ENCODE measurements around the gene ADGB. TPM values are rescaled to one million over a fixed set of nuclear protein-coding genes. Genes with fewer than 3 reads are reported as not detected.
A peak's percentile ranks its signal among the peaks of the same experiment; 100 is the strongest.

The ADGB gene
- total and polyA plus RNA-seq, 4 experiments from 2014 or later = not detected

GRCh38 chr6:146861716-146862115, 262.9 kb downstream of the ADGB start:
- Mint-ChIP-seq H3K27ac (no peak overlapping the region), H3K9me3 (peaks cover 0 to 2% (median 0%) of the 10 kb centered on the region in 8 donors), H3K36me3 (no peaks in the 10 kb centered on the region), H3K27me3 (peaks cover 0 to 2% of the 10 kb centered on the region in 2 donors), H3K4me1 (peaks cover 0 to 3% (median under 1%) of the 10 kb centered on the region in 4 donors), H3K4me3 (no peak overlapping the region)
- peaks cover 5% of the 10 kb centered on the region for H3K4me1 ChIP-seq (ENCODE audit: insufficient read depth, low read length)
- CTCF ChIA-PET (ENCODE audit: partially characterized antibody) = interaction anchor here (1.0 kb wide), 1 partner anchor 423 kb away, joined by 4 read pairs; no protein-coding TSS in a partner anchor
- no peak for DNase-seq
- no peak overlapping the region for H3K4me3 ChIP-seq (ENCODE audit: low read length in 2 of 2)
- H3K36me3 ChIP-seq (ENCODE audit: insufficient read depth, low read length) = no peaks in the 10 kb centered on the region
- no peaks in the 10 kb centered on the region for H3K9me3 ChIP-seq (ENCODE audit: control insufficient read depth in 1 of 2, low read length in 2 of 2)
- intact Hi-C loops (cut with micrococcal nuclease) = no loop called here
- POLR2A ChIA-PET (ENCODE audit: partially characterized antibody) = no interaction called here
- no peaks in the 10 kb centered on the region for H3K27me3 ChIP-seq (ENCODE audit: insufficient read depth, low read length)
- no peak overlapping the region for H3K27ac ChIP-seq (ENCODE audit: low read depth, low read length)

- Mint-ChIP-seq H3K27ac (no peak overlapping the region), H3K27me3 (no peaks in the 10 kb centered on the region), H3K36me3 (no peaks in the 10 kb centered on the region), H3K4me1 (peaks cover 0 to 3% (median under 1%) of the 10 kb centered on the region in 4 donors), H3K9me3 (peaks cover 0 to 2% (median 0%) of the 10 kb centered on the region in 8 donors), H3K4me3 (no peak overlapping the region)
- Histone ChIP-seq H3K4me3 (ENCODE audit: low read length in 2 of 2) (no peak overlapping the region), H3K27ac (ENCODE audit: low read depth, low read length) (no peak overlapping the region), H3K27me3 (ENCODE audit: insufficient read depth, low read length) (no peaks in the 10 kb centered on the region), H3K4me1 (ENCODE audit: insufficient read depth, low read length) (peaks cover 5% of the 10 kb centered on the region), H3K9me3 (ENCODE audit: control insufficient read depth in 1 of 2, low read length in 2 of 2) (no peaks in the 10 kb centered on the region), H3K36me3 (ENCODE audit: insufficient read depth, low read length) (no peaks in the 10 kb centered on the region)
- ChIA-PET POLR2A (ENCODE audit: partially characterized antibody) (no interaction called here), CTCF (ENCODE audit: partially characterized antibody) (interaction anchor here (1.0 kb wide), 1 partner anchor 422 kb away, joined by 4 read pairs; no protein-coding TSS in a partner anchor)
- intact Hi-C loops (cut with micrococcal nuclease) = no loop called here
- no peak for DNase-seq
Observed at GRCh38 chr6:146862508-146862919, 263.7 kb downstream of the ADGB start.

GRCh38 chr6:146864300-146864699, 265.5 kb downstream of the ADGB start:
- no peaks in the 10 kb centered on the region for H3K4me1 Mint-ChIP-seq
- intact Hi-C loops (cut with micrococcal nuclease) = no loop called here

GRCh38 chr6:146864885-146865284, 266.1 kb downstream of the ADGB start:
- Mint-ChIP-seq H3K27me3 (peaks cover 3 to 4% of the 10 kb centered on the region in 2 donors), H3K9me3 (no peaks in the 10 kb centered on the region), H3K4me1 (no peaks in the 10 kb centered on the region), H3K27ac (no peak overlapping the region), H3K36me3 (no peaks in the 10 kb centered on the region), H3K4me3 (no peak overlapping the region)
- Histone ChIP-seq H3K9me3 (ENCODE audit: control insufficient read depth in 1 of 2, low read length in 2 of 2) (no peaks in the 10 kb centered on the region), H3K4me1 (ENCODE audit: insufficient read depth, low read length) (no peaks in the 10 kb centered on the region), H3K27ac (ENCODE audit: low read depth, low read length) (no peak overlapping the region), H3K36me3 (ENCODE audit: insufficient read depth, low read length) (no peaks in the 10 kb centered on the region), H3K27me3 (ENCODE audit: insufficient read depth, low read length) (no peaks in the 10 kb centered on the region), H3K4me3 (ENCODE audit: low read length in 2 of 2) (no peak overlapping the region)
- intact Hi-C loops (cut with micrococcal nuclease) = no loop called here
- no peak for DNase-seq
- CTCF ChIA-PET (ENCODE audit: partially characterized antibody) = no interaction called here
- POLR2A ChIA-PET (ENCODE audit: partially characterized antibody) = no interaction called here

More at GRCh38 chr6:146864300-146864699, 265.5 kb downstream of the ADGB start:
- H3K36me3 Mint-ChIP-seq = no peaks in the 10 kb centered on the region
- no peaks in the 10 kb centered on the region for H3K27me3 ChIP-seq (ENCODE audit: insufficient read depth, low read length)
- peaks cover 3 to 4% of the 10 kb centered on the region in 2 donors for H3K27me3 Mint-ChIP-seq
- no peak overlapping the region for H3K27ac ChIP-seq (ENCODE audit: low read depth, low read length)
- no peaks in the 10 kb centered on the region for H3K9me3 Mint-ChIP-seq
- DNase-seq = no peak
- CTCF ChIA-PET (ENCODE audit: partially characterized antibody) = no interaction called here
- H3K36me3 ChIP-seq (ENCODE audit: insufficient read depth, low read length) = no peaks in the 10 kb centered on the region
- H3K4me1 ChIP-seq (ENCODE audit: insufficient read depth, low read length) = no peaks in the 10 kb centered on the region
- H3K9me3 ChIP-seq (ENCODE audit: control insufficient read depth in 1 of 2, low read length in 2 of 2) = no peaks in the 10 kb centered on the region
- no peak overlapping the region for H3K4me3 Mint-ChIP-seq
- peak overlapping the region in 1 of 7 donors; percentile 54 for H3K27ac Mint-ChIP-seq
- no peak overlapping the region for H3K4me3 ChIP-seq (ENCODE audit: low read length in 2 of 2)
- POLR2A ChIA-PET (ENCODE audit: partially characterized antibody) = no interaction called here

Other genes starting within 250 kb of the ADGB start
- 1 to 10 TPM in 1 of 2 experiments, under 1 TPM in 1; 0.55 to 1.1 TPM for gene RAB32, start 55.1 kb upstream of the ADGB start, total RNA-seq
- gene RAB32, start 55.1 kb upstream of the ADGB start, polyA plus RNA-seq = not detected